Fibroblast of villous mesenchyme (primary cell): ENCODE data around the gene SIK3. TPM values are rescaled to one million over a fixed set of nuclear protein-coding genes. Genes with fewer than 3 reads are reported as not detected.
A peak's percentile ranks its signal among the peaks of the same experiment; 100 is the strongest.

ENCODE experiments used
- DNase-seq: peaks from one replicate; pipeline ENCODE4 v3.0.0-alpha.2; 2010; ENCODE audit warnings: low read depth
- H3K4me3 ChIP-seq: 2 replicates; pipeline ENCODE4 v1.5.1; 2011; ENCODE audit warnings: low read depth, mild to moderate bottlenecking, low read length
- total RNA-seq: library from RNA; depleted of rRNA; stranded (reverse); fragments of >200 nt; gene quantifications from 2 replicates; pipeline ENCODE4 v1.2.3, GENCODE V29; 2012
- TF ChIP-seq, protein P1 (sequence below): IDR thresholded peaks from 2 replicates; pipeline ENCODE4 v1.5.1; 2012; ENCODE audit warnings: low read depth, mild to moderate bottlenecking, low read length; ENCODE audit not compliant: insufficient read depth

The SIK3 gene
- total RNA-seq, 1 donor = 14.2 TPM

DNA sequence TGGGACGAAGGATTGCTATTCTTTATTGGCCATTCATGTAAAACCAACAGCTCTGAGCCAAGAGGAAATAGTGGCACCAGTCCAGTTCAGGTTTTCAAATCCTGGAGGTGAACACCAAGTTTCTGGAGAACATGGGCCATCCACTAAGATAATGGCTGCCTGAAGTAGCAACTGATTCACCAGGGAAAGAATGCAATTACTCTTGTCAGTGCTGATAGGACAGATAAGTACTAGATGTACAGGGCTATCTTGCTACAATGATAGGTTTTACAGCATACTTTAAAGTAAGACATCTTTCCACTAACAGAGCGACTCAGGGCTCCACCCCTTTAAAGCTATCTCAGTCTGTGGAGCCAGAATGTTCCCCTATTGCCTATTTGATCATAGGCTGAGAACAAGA, 224.0 kb downstream of the SIK3 start:
- no peak overlapping the region for H3K4me3 ChIP-seq
- TF ChIP-seq, protein P1, sequence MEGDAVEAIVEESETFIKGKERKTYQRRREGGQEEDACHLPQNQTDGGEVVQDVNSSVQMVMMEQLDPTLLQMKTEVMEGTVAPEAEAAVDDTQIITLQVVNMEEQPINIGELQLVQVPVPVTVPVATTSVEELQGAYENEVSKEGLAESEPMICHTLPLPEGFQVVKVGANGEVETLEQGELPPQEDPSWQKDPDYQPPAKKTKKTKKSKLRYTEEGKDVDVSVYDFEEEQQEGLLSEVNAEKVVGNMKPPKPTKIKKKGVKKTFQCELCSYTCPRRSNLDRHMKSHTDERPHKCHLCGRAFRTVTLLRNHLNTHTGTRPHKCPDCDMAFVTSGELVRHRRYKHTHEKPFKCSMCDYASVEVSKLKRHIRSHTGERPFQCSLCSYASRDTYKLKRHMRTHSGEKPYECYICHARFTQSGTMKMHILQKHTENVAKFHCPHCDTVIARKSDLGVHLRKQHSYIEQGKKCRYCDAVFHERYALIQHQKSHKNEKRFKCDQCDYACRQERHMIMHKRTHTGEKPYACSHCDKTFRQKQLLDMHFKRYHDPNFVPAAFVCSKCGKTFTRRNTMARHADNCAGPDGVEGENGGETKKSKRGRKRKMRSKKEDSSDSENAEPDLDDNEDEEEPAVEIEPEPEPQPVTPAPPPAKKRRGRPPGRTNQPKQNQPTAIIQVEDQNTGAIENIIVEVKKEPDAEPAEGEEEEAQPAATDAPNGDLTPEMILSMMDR = no peak
- DNase-seq = peak; percentile 81

GRCh38 chr11:116873381-116873780, 224.8 kb downstream of the SIK3 start:
- TF ChIP-seq, protein P1 = no peak
- DNase-seq = no peak
- H3K4me3 ChIP-seq = no peak overlapping the region

DNA sequence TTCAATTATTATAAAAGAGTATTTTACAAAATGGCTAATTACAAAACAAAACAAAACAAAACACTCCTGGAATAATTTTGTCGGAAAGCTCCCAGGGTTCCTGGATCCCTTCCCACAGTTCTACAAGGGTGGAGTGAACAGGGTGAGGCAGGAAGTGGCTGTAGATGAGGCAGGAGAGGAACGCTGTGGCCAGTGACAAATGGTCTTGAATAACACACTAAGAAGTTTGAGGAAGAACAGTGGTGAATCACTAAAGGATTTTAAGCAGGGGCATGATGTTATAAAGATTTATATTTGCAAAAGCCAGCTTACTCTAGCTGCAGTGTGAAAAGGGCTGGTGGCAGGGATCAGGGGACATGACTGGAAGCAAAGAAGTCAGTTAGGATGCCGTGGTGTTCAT, 227.0 kb downstream of the SIK3 start:
- no peak overlapping the region for H3K4me3 ChIP-seq
- TF ChIP-seq, protein P1 = no peak
- peak; percentile 69 for DNase-seq

- TF ChIP-seq, protein P1 = no peak
These were observed 228.2 kb downstream of the SIK3 start for GRCh38 chr11:116870054-116870453.

GRCh38 chr11:116869610-116870009, 228.6 kb downstream of the SIK3 start:
- TF ChIP-seq, protein P1 = no peak
- no peak for DNase-seq
- H3K4me3 ChIP-seq = no peak overlapping the region

More at GRCh38 chr11:116870054-116870453, 228.2 kb downstream of the SIK3 start:
- H3K4me3 ChIP-seq = no peak overlapping the region
- no peak for DNase-seq

GRCh38 chr11:116868066-116868465, 230.2 kb downstream of the SIK3 start:
- H3K4me3 ChIP-seq = no peak overlapping the region
- TF ChIP-seq, protein P1 = no peak
- DNase-seq = no peak

DNA sequence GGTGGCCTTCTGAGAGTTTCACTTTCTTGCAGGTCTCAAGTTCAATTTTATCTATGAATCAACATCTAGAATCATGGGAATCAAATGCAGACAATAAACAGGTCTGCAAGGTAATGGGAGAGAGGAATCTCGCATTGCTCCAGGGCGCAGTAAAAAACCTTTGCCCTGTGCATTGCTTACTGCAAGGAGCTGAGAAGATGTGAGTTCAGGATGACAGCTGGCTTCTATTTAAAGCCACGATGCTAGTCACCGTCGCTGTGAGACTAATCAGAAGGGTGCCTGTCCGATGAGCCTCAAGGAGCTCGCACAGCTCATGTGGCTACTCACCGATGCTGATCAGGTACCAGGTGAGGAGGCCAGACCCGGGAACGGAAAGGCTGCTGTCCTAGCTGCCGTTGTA, 230.6 kb downstream of the SIK3 start:
- TF ChIP-seq, protein P1 = no peak
- no peak for DNase-seq
- H3K4me3 ChIP-seq = no peak overlapping the region
